HepG2 (cell line): ENCODE data around the gene LRFN2. TPM values are rescaled to one million over a fixed set of nuclear protein-coding genes. Genes with fewer than 3 reads are reported as not detected.

Experiments used
- ATAC-seq: fragments of 200-7000 bp; cut with Tn5 transposase; 3 replicates; pipeline ENCODE4 v1.9.1; 2020; ENCODE audit warnings: mild to moderate bottlenecking, moderate library complexity
- BruUV-seq: library from RNA; stranded (reverse); fragments of 400-500 nt; replicated peaks from 2 replicates; lab custom pipeline; 2021; lab: Mats Ljungman, UMichigan
- CTCF ChIA-PET: fragments of 300-600 bp; formaldehyde crosslinking; extraction: SDS; loops from one replicate; lab custom pipeline; 2021; ENCODE audit warnings: low total read pairs, inconsistent platforms, low intra/inter-chr PET ratio; lab: Yijun Ruan, JAX
- POLR2A ChIA-PET: fragments of 350-600 bp; sonication (Branson Sonifier 250); formaldehyde crosslinking; loops from one replicate; lab custom pipeline; 2020; ENCODE audit warnings: antibody characterized with exemption, inconsistent platforms; lab: Yijun Ruan, JAX
- DNase-seq: peaks from one replicate; pipeline ENCODE4 v3.0.0-alpha.2; 2015; ENCODE audit warnings: low spot score
- FAIRE-seq: peaks from 3 replicates; lab custom pipeline; 2011; peaks lifted over from hg19 to GRCh38; lab: Jason Lieb, UNC
- H2AFZ ChIP-seq: one replicate; pipeline ENCODE4 v1.6.1; 2011; ENCODE audit warnings: low read length, inconsistent platforms
- H3K27ac ChIP-seq: fragments of 300-600 bp; 3 replicates; pipeline ENCODE4 v1.8.0; 2011; ENCODE audit warnings: mixed run types, mild to moderate bottlenecking, mixed read lengths, low read length, inconsistent platforms; ENCODE audit not compliant: insufficient read depth; ENCODE audit errors: extremely low read length
- H3K27me3 ChIP-seq, 2 experiments: fragments of 200-600 bp in 1 of 2; 2 replicates in 1 of 2; 3 replicates in 1 of 2; pipeline versions ENCODE4 v1.6.0 to v1.8.0; 2011; ENCODE audit warnings: low read length in 2 of 2, mild to moderate bottlenecking in 2 of 2, moderate library complexity in 2 of 2, inconsistent platforms in 1 of 2; ENCODE audit not compliant: insufficient read depth in 2 of 2, control insufficient read depth in 1 of 2
- H3K36me3 ChIP-seq, 2 experiments: fragments of 200-600 bp in 1 of 2; replicated peaks in 1 of 2; 2 replicates in 1 of 2; 3 replicates in 1 of 2; pipeline versions ENCODE4 v1.5.1 to v1.8.0; 2011; ENCODE audit warnings: low read length in 2 of 2, inconsistent platforms in 1 of 2; ENCODE audit not compliant: insufficient read depth in 2 of 2, control insufficient read depth in 1 of 2
- H3K4me1 ChIP-seq: 2 replicates; pipeline ENCODE4 v1.5.1; 2012; ENCODE audit warnings: low read length, inconsistent platforms; ENCODE audit not compliant: insufficient read depth
- H3K4me2 ChIP-seq: 2 replicates; pipeline ENCODE4 v1.6.0; 2011; ENCODE audit warnings: low read depth, low read length, inconsistent platforms
- H3K4me3 ChIP-seq, 3 experiments: fragments of 200-600 bp in 1 of 3; sonication (generic), shearing (Covaris generic) in 1 of 3; replicated peaks in 1 of 3; 2 replicates each; pipeline ENCODE4 v1.5.1; 2011 to 2016; ENCODE audit warnings: low read length in 3 of 3, inconsistent platforms in 2 of 3, low read depth in 2 of 3, mild to moderate bottlenecking in 2 of 3, control low read depth in 1 of 3, mixed read lengths in 1 of 3; ENCODE audit not compliant: insufficient read depth in 1 of 3
- H3K79me2 ChIP-seq: one replicate; pipeline ENCODE4 v1.6.1; 2011; ENCODE audit warnings: low read length, inconsistent platforms; ENCODE audit not compliant: insufficient read depth
- H3K9ac ChIP-seq: 2 replicates; pipeline ENCODE4 v1.6.0; 2011; ENCODE audit warnings: mild to moderate bottlenecking, low read depth, low read length, inconsistent platforms; ENCODE audit not compliant: insufficient read depth
- H3K9me3 ChIP-seq: 2 replicates; pipeline ENCODE4 v1.5.1; 2012; ENCODE audit warnings: mild to moderate bottlenecking, low read length
- H4K20me1 ChIP-seq: 2 replicates; pipeline ENCODE4 v1.6.0; 2011; ENCODE audit warnings: inconsistent platforms, mild to moderate bottlenecking, low read length, moderate library complexity; ENCODE audit not compliant: insufficient read depth
- ATRX ChIP-seq: sonication (generic); formaldehyde crosslinking; IDR thresholded peaks from 2 replicates; pipeline ENCODE4 v1.4.0; 2020; ENCODE audit warnings: missing genetic modification reagents, borderline replicate concordance
- DMAP1 ChIP-seq: IDR thresholded peaks from 2 replicates; pipeline ENCODE4 v1.6.1; 2016
- EP300 ChIP-seq, 3 experiments: sonication (generic) in 1 of 3; formaldehyde crosslinking in 1 of 3; IDR thresholded peaks; 2 replicates each; pipeline versions ENCODE4 v1.5.1 to v1.6.1; 2011 to 2020; ENCODE audit warnings: low read depth in 2 of 3, low read length in 2 of 3, borderline replicate concordance in 1 of 3, improper control_type of control experiment in 1 of 3, mild to moderate bottlenecking in 1 of 3, missing genetic modification reagents in 1 of 3, moderate library complexity in 1 of 3
- NBN ChIP-seq: fragments of 450-650 bp; conservative IDR thresholded peaks from 2 replicates; pipeline ENCODE4 v1.6.1; 2017
- PCBP1 ChIP-seq: fragments of 200-400 bp; formaldehyde crosslinking; IDR thresholded peaks from 2 replicates; pipeline ENCODE4 v1.6.1; 2017; ENCODE audit warnings: mild to moderate bottlenecking, low read depth, low read length, borderline replicate concordance
- TBX3 ChIP-seq: fragments of 450-650 bp; IDR thresholded peaks from 2 replicates; pipeline ENCODE4 v1.6.1; 2017; ENCODE audit warnings: antibody characterized with exemption, mild to moderate bottlenecking, inconsistent platforms, borderline replicate concordance
- ZNF260 ChIP-seq: sonication (generic); formaldehyde crosslinking; IDR thresholded peaks from 2 replicates; pipeline ENCODE4 v1.4.0; 2020; ENCODE audit warnings: missing genetic modification reagents, low read depth, mild to moderate bottlenecking, borderline replicate concordance
- ZNF589 ChIP-seq: sonication (generic); formaldehyde crosslinking; conservative IDR thresholded peaks from 2 replicates; pipeline ENCODE4 v1.8.0; 2022; ENCODE audit warnings: mild to moderate bottlenecking, moderate library complexity, missing genetic modification reagents
- ZNF614 ChIP-seq: IDR thresholded peaks from 2 replicates; pipeline ENCODE4 v1.6.1; 2018; ENCODE audit warnings: missing biosample characterization, missing genetic modification reagents, inconsistent platforms, borderline replicate concordance
- ZZZ3 ChIP-seq: sonication (generic); formaldehyde crosslinking; IDR thresholded peaks from 2 replicates; pipeline ENCODE4 v1.4.0; 2020; ENCODE audit warnings: missing genetic modification reagents, mild to moderate bottlenecking, borderline replicate concordance
- WGBS: methylation state at CpG from one replicate; pipeline ENCODE4 v1.1.6; 2017; ENCODE audit warnings: low lambda C conversion rate; 5-methylcytosine and 5-hydroxymethylcytosine counted together
- in situ Hi-C: cut with HindIII; loops from 2 replicates; pipeline ENCODE4 v1.10.0; 2017; ENCODE audit warnings: low pct_unique_long_range_greater_than_20kb; ENCODE audit not compliant: extremely low pct_ligation_motif_present
- intact Hi-C: fragments of 100-400 bp; cut with micrococcal nuclease; formaldehyde crosslinking; loops from one replicate; pipeline ENCODE4 v1.10.0; 2022; ENCODE audit not compliant: unreplicated experiment
- polyA plus RNA-seq, 8 experiments: library from polyadenylated mRNA; depleted of rRNA in 3 of 8; stranded (reverse) in 7 of 8; unstranded in 1 of 8; fragments of >200 nt; fragmentation: Illumina TruSeq in 4 of 8; extraction: Trizol in 4 of 8; gene quantifications; 2 replicates each; pipeline versions ENCODE4 v1.2.1 to v1.2.3, GENCODE V29; 2011 to 2016; ENCODE audit warnings: low read depth in 4 of 8, missing spikeins in 1 of 8, mixed read lengths in 1 of 8; ENCODE audit not compliant: insufficient read depth in 1 of 8
- total RNA-seq, 5 experiments: library from RNA; depleted of rRNA; stranded (reverse); fragments of >200 nt; fragmentation: Illumina TruSeq; extraction: Trizol; gene quantifications; 2 replicates each; pipeline ENCODE4 v1.2.3, GENCODE V29; 2016; ENCODE audit warnings: low read depth in 1 of 5

The LRFN2 gene
- total and polyA plus RNA-seq, 2 of the 13 experiments (the other 11 are each of a cell fraction or from before 2014, with no cell fraction given): not detected

DNA sequence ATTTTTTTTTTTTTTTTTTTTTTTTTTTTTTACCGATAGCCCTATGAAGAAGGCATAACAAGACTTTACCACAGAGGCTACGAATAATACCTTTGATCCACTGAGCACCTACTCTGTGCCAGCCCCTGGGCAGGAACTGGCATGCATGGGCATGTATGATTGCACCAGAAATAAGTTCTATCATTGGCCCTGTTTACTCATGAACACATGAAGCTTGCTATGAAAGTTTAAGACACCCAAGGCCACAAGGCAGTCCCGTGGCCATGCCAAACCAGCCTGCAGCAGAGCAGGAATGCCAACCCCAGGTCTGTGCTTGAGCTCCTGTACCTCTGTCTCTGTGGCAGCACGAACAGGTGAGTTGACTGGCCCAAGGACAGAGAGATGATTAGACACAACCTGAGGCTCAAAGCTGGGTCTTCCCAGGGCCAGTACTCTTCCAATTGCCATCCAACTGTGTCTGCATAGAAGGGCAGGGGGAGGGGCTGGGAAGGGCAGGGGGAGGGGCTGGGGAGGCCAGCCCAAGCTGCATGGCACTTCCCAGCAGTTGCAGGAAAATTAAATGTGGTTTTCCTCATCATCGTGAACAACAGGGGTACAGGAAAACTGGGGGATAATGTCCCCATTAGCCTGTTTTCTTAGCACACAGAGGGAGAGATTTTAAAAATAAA, 63.5 kb downstream of the LRFN2 start (continued):
- TF ChIP-seq PCBP1 (no peak), ZNF589 (CRISPR knock-in tag) (no peak), EP300 (IDR thresholded peaks at IDR 0.05; ENCODE audit: low read depth in 2 of 2, low read length in 2 of 2) (no peak), EP300 (CRISPR knock-in tag; IDR thresholded peaks at IDR 0.05; ENCODE audit: borderline replicate concordance) (no peak), ATRX (CRISPR knock-in tag) (no peak), DMAP1 (CRISPR knock-in tag) (no peak), TBX3 (no peak)

DNA sequence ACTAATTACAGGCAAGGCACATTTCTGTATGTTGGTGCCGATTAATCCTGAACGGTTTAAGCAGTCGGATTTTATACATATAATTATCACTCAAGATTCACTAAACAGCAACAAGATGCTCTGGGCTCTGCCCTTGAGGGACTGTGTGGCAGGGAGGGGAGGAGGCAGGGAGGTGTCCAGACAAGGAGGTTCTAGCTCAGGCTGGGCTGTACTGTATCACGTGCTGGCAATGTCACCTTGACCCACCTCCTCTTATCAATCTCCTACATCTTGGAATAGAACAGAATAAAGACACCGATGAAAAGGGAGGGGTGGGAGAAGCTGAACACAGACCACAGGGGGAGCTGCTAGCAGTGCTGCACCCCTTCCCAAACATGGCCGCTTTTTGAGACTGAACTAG, 65.7 kb downstream of the LRFN2 start:
- BruUV-seq: no TSS peak
- Histone ChIP-seq H4K20me1 (no peaks in the 10 kb centered on the region), H2AFZ (no peak overlapping the region), H3K4me3 (no peak overlapping the region), H3K4me1 (no peaks in the 10 kb centered on the region), H3K79me2 (no peaks in the 10 kb centered on the region), H3K4me2 (no peak overlapping the region), H3K9ac (no peak overlapping the region), H3K27me3 (no peaks in the 10 kb centered on the region; a peak in 1 of 5 replicates), H3K27ac (no peak overlapping the region), H3K9me3 (no peaks in the 10 kb centered on the region), H3K36me3 (no peaks in the 10 kb centered on the region)
- FAIRE-seq: no peak
- no peak for DNase-seq
- TF ChIP-seq NBN: no peak
- TF ChIP-seq ZZZ3 (CRISPR knock-in tag): no peak
- no peak for TF ChIP-seq ZNF260 (CRISPR knock-in tag)
- TF ChIP-seq ZNF614 (CRISPR knock-in tag): no peak
- ATAC-seq: no peak
- ChIA-PET POLR2A (no interaction called here), CTCF (no interaction called here)
- intact Hi-C loops: no loop called here
- WGBS: 33% methylated on average over 6 of the region's 6 CpGs
- in situ Hi-C loops: no loop called here
